Left lung (tissue), 10 donors: Measurements from ENCODE around the gene LZTS2. TPM values are rescaled to one million over a fixed set of nuclear protein-coding genes. Genes with fewer than 3 reads are reported as not detected.

Experiments used
- ATAC-seq: fragments of 200-7000 bp; cut with Tn5 transposase; one replicate; pipeline ENCODE4 v1.9.1; 2020; ENCODE audit warnings: moderate library complexity
- DNase-seq, 4 donors: peaks; one replicate each; pipeline ENCODE4 v3.0.0-alpha.2; 2013 to 2020
- H3K27ac ChIP-seq, 2 donors: fragments of 200-600 bp; sonication (generic) in 1 of 2; one replicate each; pipeline versions ENCODE4 v1.5.0 to v1.8.0; 2020 to 2021
- H3K27me3 ChIP-seq, 2 donors: fragments of 200-600 bp; sonication (generic) in 1 of 2; one replicate each; pipeline versions ENCODE4 v1.5.0 to v1.8.0; 2020 to 2021
- H3K36me3 ChIP-seq, 2 donors: fragments of 200-600 bp; sonication (generic) in 1 of 2; one replicate each; pipeline versions ENCODE4 v1.5.0 to v1.8.0; 2020 to 2021
- H3K4me1 ChIP-seq, 2 donors: fragments of 200-600 bp; one replicate each; pipeline ENCODE4 v1.8.0; 2021
- H3K4me3 ChIP-seq, 2 donors: fragments of 200-600 bp; sonication (generic) in 1 of 2; one replicate each; pipeline versions ENCODE4 v1.5.0 to v1.8.0; 2020 to 2021; ENCODE audit warnings: mild to moderate bottlenecking in 1 of 2
- H3K9me3 ChIP-seq, 2 donors: fragments of 200-600 bp; sonication (generic) in 1 of 2; one replicate each; pipeline versions ENCODE4 v1.5.0 to v1.8.0; 2020 to 2021
- intact Hi-C, 2 donors: fragments of 100-400 bp; cut with DNase I; formaldehyde crosslinking; loops; one replicate each; pipeline versions ENCODE4 v1.11.2 to v1.14.2; 2022
- polyA plus RNA-seq, 6 donors: library from polyadenylated mRNA; unstranded; fragments of 120-200 nt; gene quantifications; one replicate each; pipeline ENCODE4 v1.2.1, GENCODE V29; 2013; ENCODE audit not compliant: insufficient read length in 6 of 6
- total RNA-seq, 2 donors: library from RNA; stranded (reverse); fragmentation: NEBNext Ultra II Directional; extraction: Animal tissue kit (Norgen Biotek cat#: 25700); gene quantifications; one replicate each; pipeline ENCODE4 v1.2.1, GENCODE V29; 2021
- TF ChIP-seq, protein P1 (sequence below), 2 donors: fragments of 200-600 bp; sonication (generic) in 1 of 2; IDR thresholded peaks; one replicate each; pipeline versions ENCODE4 v1.5.0 to v1.8.0; 2021; ENCODE audit warnings: antibody characterized with exemption in 2 of 2
- donor health status: DM: no; HTN: yes; CAD: no.
- donor health status: DM: no; HTN: no; CAD: no.

LZTS2 gene
- total and polyA plus RNA-seq, 8 donors = 45.2 to 65.7 (median 58.6) TPM

GRCh38 chr10:100981178-100981772 is 18.3 kb upstream of the LZTS2 start:
- Histone ChIP-seq H3K4me3 (no peak overlapping the region), H3K4me1 (peaks cover 2 to 5% of the 10 kb centered on the region in 2 donors), H3K27me3 (no peaks in the 10 kb centered on the region), H3K36me3 (peaks cover 0 to 53% of the 10 kb centered on the region in 2 donors), H3K27ac (no peak overlapping the region), H3K9me3 (no peaks in the 10 kb centered on the region)
- ATAC-seq (no peak), DNase-seq (no peak)
- TF ChIP-seq, protein P1, sequence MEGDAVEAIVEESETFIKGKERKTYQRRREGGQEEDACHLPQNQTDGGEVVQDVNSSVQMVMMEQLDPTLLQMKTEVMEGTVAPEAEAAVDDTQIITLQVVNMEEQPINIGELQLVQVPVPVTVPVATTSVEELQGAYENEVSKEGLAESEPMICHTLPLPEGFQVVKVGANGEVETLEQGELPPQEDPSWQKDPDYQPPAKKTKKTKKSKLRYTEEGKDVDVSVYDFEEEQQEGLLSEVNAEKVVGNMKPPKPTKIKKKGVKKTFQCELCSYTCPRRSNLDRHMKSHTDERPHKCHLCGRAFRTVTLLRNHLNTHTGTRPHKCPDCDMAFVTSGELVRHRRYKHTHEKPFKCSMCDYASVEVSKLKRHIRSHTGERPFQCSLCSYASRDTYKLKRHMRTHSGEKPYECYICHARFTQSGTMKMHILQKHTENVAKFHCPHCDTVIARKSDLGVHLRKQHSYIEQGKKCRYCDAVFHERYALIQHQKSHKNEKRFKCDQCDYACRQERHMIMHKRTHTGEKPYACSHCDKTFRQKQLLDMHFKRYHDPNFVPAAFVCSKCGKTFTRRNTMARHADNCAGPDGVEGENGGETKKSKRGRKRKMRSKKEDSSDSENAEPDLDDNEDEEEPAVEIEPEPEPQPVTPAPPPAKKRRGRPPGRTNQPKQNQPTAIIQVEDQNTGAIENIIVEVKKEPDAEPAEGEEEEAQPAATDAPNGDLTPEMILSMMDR (IDR thresholded peaks at IDR 0.05) = no peak
- intact Hi-C loops = no loop called here

DNA sequence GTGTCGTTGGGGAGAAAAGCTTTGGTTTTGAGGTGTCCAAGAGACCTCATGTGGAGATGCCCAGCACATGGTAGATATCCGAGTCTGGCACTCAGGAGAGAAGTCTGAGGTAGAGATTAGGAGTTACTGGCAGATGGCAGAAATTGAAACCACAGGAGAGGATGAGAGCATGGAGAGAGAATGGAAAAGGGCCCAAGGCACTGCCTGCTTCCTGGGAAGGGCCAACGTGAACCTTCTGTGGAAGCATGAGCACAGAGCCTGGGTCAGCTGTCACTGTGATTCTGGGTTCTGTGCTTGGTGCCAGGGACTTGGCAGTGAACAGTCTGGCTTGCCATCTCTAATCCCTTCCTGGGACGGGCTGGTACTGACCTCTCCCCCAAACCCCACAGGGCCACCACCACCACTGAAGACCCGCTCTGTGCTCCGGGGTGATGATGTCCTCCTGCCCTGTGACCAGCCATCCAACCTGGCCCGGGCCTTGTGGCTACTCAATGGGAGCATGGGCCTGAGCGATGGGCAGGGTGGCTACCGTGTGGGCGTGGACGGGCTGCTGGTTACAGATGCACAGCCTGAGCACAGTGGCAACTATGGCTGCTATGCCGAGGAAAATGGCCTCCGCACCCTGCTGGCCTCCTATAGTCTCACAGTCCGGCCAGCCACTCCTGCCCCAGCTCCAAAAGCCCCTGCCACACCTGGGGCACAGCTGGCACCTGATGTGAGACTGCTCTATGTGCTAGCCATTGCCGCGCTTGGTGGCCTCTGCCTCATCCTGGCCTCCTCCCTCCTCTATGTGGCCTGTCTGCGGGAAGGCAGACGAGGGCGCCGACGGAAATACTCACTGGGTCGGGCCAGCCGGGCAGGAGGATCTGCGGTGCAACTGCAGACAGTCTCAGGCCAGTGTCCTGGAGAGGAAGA is 16.4 kb upstream of the LZTS2 start:
- no peak for DNase-seq
- no peak overlapping the region for H3K4me3 ChIP-seq
- H3K36me3 ChIP-seq = peaks cover 0 to 53% of the 10 kb centered on the region in 2 donors
- intact Hi-C loops = no loop called here
- TF ChIP-seq, protein P1 (IDR thresholded peaks at IDR 0.05) = no peak
- peaks cover 14 to 16% of the 10 kb centered on the region in 2 donors for H3K4me1 ChIP-seq
- H3K27me3 ChIP-seq = no peaks in the 10 kb centered on the region
- no peak overlapping the region for H3K27ac ChIP-seq
- no peaks in the 10 kb centered on the region for H3K9me3 ChIP-seq
- no peak for ATAC-seq

- Histone ChIP-seq H3K9me3 (no peaks in the 10 kb centered on the region), H3K27me3 (no peaks in the 10 kb centered on the region)
- ATAC-seq = no peak
Measured at GRCh38 chr10:100983868-100984671, 15.5 kb upstream of the LZTS2 start.

GRCh38 chr10:100984672-100985177 is 14.9 kb upstream of the LZTS2 start:
- H3K27ac ChIP-seq = no peak overlapping the region
- TF ChIP-seq, protein P1 (IDR thresholded peaks at IDR 0.05) = no peak
- DNase-seq (no peak), ATAC-seq (no peak)
- H3K27me3 ChIP-seq = no peaks in the 10 kb centered on the region
- H3K9me3 ChIP-seq = no peaks in the 10 kb centered on the region
- H3K4me1 ChIP-seq = peaks cover 14 to 31% of the 10 kb centered on the region in 2 donors
- intact Hi-C loops = no loop called here
- H3K36me3 ChIP-seq = peaks cover 0 to 45% of the 10 kb centered on the region in 2 donors
- no peak overlapping the region for H3K4me3 ChIP-seq

More at GRCh38 chr10:100983868-100984671, 15.5 kb upstream of the LZTS2 start:
- Histone ChIP-seq H3K27ac (no peak overlapping the region), H3K4me3 (no peak overlapping the region), H3K36me3 (peaks cover 0 to 46% of the 10 kb centered on the region in 2 donors), H3K4me1 (peaks cover 14 to 25% of the 10 kb centered on the region in 2 donors)
- TF ChIP-seq, protein P1 (IDR thresholded peaks at IDR 0.05) = no peak
- intact Hi-C loops = no loop called here
- DNase-seq = no peak
